ENCODE data around the gene MYO18A. TPM values are rescaled to one million over a fixed set of nuclear protein-coding genes. Genes with fewer than 3 reads are reported as not detected.
A peak's percentile ranks its signal among the peaks of the same experiment; 100 is the strongest.

MYO18A gene
- total RNA-seq, 1 experiment from 2014 or later: 37.2 TPM

- TF ChIP-seq, protein P1, sequence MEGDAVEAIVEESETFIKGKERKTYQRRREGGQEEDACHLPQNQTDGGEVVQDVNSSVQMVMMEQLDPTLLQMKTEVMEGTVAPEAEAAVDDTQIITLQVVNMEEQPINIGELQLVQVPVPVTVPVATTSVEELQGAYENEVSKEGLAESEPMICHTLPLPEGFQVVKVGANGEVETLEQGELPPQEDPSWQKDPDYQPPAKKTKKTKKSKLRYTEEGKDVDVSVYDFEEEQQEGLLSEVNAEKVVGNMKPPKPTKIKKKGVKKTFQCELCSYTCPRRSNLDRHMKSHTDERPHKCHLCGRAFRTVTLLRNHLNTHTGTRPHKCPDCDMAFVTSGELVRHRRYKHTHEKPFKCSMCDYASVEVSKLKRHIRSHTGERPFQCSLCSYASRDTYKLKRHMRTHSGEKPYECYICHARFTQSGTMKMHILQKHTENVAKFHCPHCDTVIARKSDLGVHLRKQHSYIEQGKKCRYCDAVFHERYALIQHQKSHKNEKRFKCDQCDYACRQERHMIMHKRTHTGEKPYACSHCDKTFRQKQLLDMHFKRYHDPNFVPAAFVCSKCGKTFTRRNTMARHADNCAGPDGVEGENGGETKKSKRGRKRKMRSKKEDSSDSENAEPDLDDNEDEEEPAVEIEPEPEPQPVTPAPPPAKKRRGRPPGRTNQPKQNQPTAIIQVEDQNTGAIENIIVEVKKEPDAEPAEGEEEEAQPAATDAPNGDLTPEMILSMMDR (IDR thresholded peaks at IDR 0.05 in 2 of 3, conservative IDR thresholded peaks at IDR 0.05 in 1 of 3; ENCODE audit: borderline replicate concordance in 1 of 3, insufficient read depth in 1 of 3, low read depth in 2 of 3, low read length in 2 of 3): no peak
- no peak for TF ChIP-seq RAD21 (IDR thresholded peaks at IDR 0.05; ENCODE audit: low read depth)
- TF ChIP-seq POLR2A (IDR thresholded peaks at IDR 0.05; ENCODE audit: borderline replicate concordance, extremely low read depth, insufficient read depth, insufficient read length): no peak
- TF ChIP-seq ZFX (IDR thresholded peaks at IDR 0.05): no peak
- no peak for TF ChIP-seq EGR1 (IDR thresholded peaks at IDR 0.05; ENCODE audit: low read depth)
- no peak for TF ChIP-seq POLR2AphosphoS5 (IDR thresholded peaks at IDR 0.05; ENCODE audit: low read depth, low read length)
- TF ChIP-seq SP1 (IDR thresholded peaks at IDR 0.05; ENCODE audit: low read depth): no peak
- TF ChIP-seq ZNF274 (IDR thresholded peaks at IDR 0.05; ENCODE audit: low read depth, low read length): no peak
- no peak for TF ChIP-seq YY1 (IDR thresholded peaks at IDR 0.05; ENCODE audit: extremely low read depth, insufficient replicate concordance, low read depth, low read length)
- no peak for TF ChIP-seq SIN3A (IDR thresholded peaks at IDR 0.05; ENCODE audit: low read depth)
Measured at GRCh38 chr17:29109477-29110371, 70.5 kb downstream of the MYO18A start (continued).

- peaks cover 15 to 26% of the 10 kb centered on the region in 2 experiments for H3K4me1 ChIP-seq (ENCODE audit: control insufficient read depth in 1 of 2, insufficient read depth in 2 of 2, low read length in 2 of 2)
- H3K27me3 ChIP-seq (ENCODE audit: insufficient read depth, low read length): no peaks in the 10 kb centered on the region
- ChIA-PET RAD21 (ENCODE audit: low non-redundant PET in 1 of 2, low total read pairs in 2 of 2, uncharacterized antibody in 2 of 2, unreplicated experiment in 2 of 2) (interaction anchor here in 1 of 2 experiments (1.4 kb wide), 1 partner anchor 143 kb away, joined by 4 read pairs; no protein-coding TSS in a partner anchor), CTCF (interaction anchor here (1.1 to 7.9 kb wide), 6 partner anchors 8 to 382 kb away, joined by 3 to 225 read pairs (median 6); partner anchors contain the start of gene TLCD1), POLR2A (no interaction called here)
- intact Hi-C loops (cut with micrococcal nuclease): no loop called here
- ATAC-seq: no peak
- H4K20me1 ChIP-seq (ENCODE audit: insufficient read depth): no peaks in the 10 kb centered on the region
- H3K27ac ChIP-seq (ENCODE audit: low read depth, low read length): no peak overlapping the region; the same call in 1 of the 2 replicates
- no peak overlapping the region for H3K9ac ChIP-seq (ENCODE audit: low read length)
- H3K79me2 ChIP-seq (ENCODE audit: insufficient read depth, low read length): no peaks in the 10 kb centered on the region
- no peak for DNase-seq (ENCODE audit: low read depth, low spot score)
- H3K9me3 ChIP-seq (ENCODE audit: control insufficient read depth in 1 of 2, insufficient read depth in 1 of 2, low read depth in 1 of 2, low read length in 2 of 2): no peaks in the 10 kb centered on the region
- H3K36me3 ChIP-seq (ENCODE audit: control insufficient read depth in 1 of 2, insufficient read depth in 2 of 2, low read length in 2 of 2): peaks cover 0 to 10% of the 10 kb centered on the region in 2 experiments; a peak in 1 of 4 replicates
- BruUV-seq (replicated peaks): TSS peak; percentile 21
- H2AFZ ChIP-seq (ENCODE audit: low read depth, low read length, poor library complexity, severe bottlenecking): no peak overlapping the region
- H3K4me3 ChIP-seq (replicated peaks in 1 of 2; ENCODE audit: low read depth in 1 of 2, low read length in 2 of 2): no peak overlapping the region
- no peaks in the 10 kb centered on the region for H3K9me2 ChIP-seq (ENCODE audit: insufficient read depth)
- no peak overlapping the region; the same call in 1 of the 2 replicates for H3K4me2 ChIP-seq (ENCODE audit: low read length)
- no peak for TF ChIP-seq SRF (IDR thresholded peaks at IDR 0.05; ENCODE audit: low read depth)
- no peak for TF ChIP-seq SP1 (IDR thresholded peaks at IDR 0.05; ENCODE audit: low read depth)
- TF ChIP-seq CEBPB (IDR thresholded peaks at IDR 0.05; ENCODE audit: low read depth): no peak
- no peak for TF ChIP-seq REST (IDR thresholded peaks at IDR 0.05; ENCODE audit: low read depth)
- TF ChIP-seq, protein P1 (IDR thresholded peaks at IDR 0.05 in 2 of 3, conservative IDR thresholded peaks at IDR 0.05 in 1 of 3; ENCODE audit: borderline replicate concordance in 1 of 3, insufficient read depth in 1 of 3, low read depth in 2 of 3, low read length in 2 of 3): no peak
- no peak for TF ChIP-seq ELF1 (IDR thresholded peaks at IDR 0.05; ENCODE audit: borderline replicate concordance, low read depth)
- no peak for TF ChIP-seq RAD21 (IDR thresholded peaks at IDR 0.05; ENCODE audit: low read depth)
- TF ChIP-seq CBX3 (IDR thresholded peaks at IDR 0.05; ENCODE audit: low read depth): no peak
Measured at GRCh38 chr17:29108823-29109476, 71.2 kb downstream of the MYO18A start.

Measured in HCT116 (cell line).